Body of pancreas (tissue), 4 donors: ENCODE data around the gene HOXA10.

ENCODE experiments used
- CTCF ChIP-seq, 7 experiments: fragments of 450-650 bp in 4 of 7; fragments of 200-600 bp in 3 of 7; sonication (generic) in 3 of 7; IDR thresholded peaks; one replicate each; pipeline ENCODE4 v1.5.1; 2016 to 2019; ENCODE audit warnings: antibody characterized with exemption in 7 of 7
- POLR2A ChIP-seq, 3 donors: fragments of 450-650 bp; IDR thresholded peaks; one replicate each; pipeline ENCODE4 v1.6.1; 2016; ENCODE audit warnings: antibody characterized with exemption in 3 of 3, mild to moderate bottlenecking in 2 of 3

GRCh38 chr7:27199849-27200760 lies 26.0 kb upstream of the HOXA10 start, which contains the start of gene HOXA13:
- TF ChIP-seq CTCF (IDR thresholded peaks at IDR 0.05), result no peak
- TF ChIP-seq POLR2A (IDR thresholded peaks at IDR 0.05), result no peak
